ENCODE data around the gene GPR132. TPM values are rescaled to one million over a fixed set of nuclear protein-coding genes. Genes with fewer than 3 reads are reported as not detected.
A peak's percentile ranks its signal among the peaks of the same experiment; 100 is the strongest.

GPR132 gene
- total and polyA plus RNA-seq, 12 donors = 0.19 to 4.1 (median 0.82) TPM

DNA sequence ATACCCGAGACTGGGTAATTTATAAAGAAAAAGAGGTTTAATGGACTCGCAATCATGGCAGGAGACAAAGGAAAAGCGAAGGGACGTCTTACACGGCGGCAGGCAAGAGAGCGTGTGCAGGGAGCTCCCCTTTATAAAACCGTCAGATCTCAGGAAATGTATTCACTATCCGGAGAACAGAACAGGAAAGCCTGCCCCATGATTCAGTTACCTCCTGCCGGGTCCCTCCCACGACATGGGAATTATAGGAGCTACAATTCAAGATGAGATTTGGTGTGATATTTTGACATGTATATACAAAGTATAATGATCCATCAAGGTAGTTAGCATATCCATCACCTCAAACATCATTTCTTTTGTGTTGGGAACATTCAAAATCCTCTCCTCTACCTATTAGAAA, 42.1 kb downstream of the GPR132 start:
- WGBS, 2 donors = 55 to 71% methylated on average over 11 of the region's 11 CpGs
- Histone ChIP-seq H3K27me3 (no peaks in the 10 kb centered on the region), H3K36me3 (peaks cover 0 to under 1% (median 0%) of the 10 kb centered on the region in 9 donors), H3K27ac (no peak overlapping the region), H3K4me1 (peaks cover 5 to 85% (median 30%) of the 10 kb centered on the region in 9 donors), H3K9me3 (no peaks in the 10 kb centered on the region), H3K4me3 (no peak overlapping the region)
- no peak for ATAC-seq
- no peak for TF ChIP-seq CTCF (IDR thresholded peaks at IDR 0.05)
- intact Hi-C loops (cut with DNase I) = loop anchor here in 3 of 10 donors (5.0 kb wide), 3 partner anchors 36 to 46 kb away; partner anchors contain the start of genes AHNAK2 (in 1 of the 3) and CLBA1 (in 1 of the 3)
- DNase-seq = no peak

DNA sequence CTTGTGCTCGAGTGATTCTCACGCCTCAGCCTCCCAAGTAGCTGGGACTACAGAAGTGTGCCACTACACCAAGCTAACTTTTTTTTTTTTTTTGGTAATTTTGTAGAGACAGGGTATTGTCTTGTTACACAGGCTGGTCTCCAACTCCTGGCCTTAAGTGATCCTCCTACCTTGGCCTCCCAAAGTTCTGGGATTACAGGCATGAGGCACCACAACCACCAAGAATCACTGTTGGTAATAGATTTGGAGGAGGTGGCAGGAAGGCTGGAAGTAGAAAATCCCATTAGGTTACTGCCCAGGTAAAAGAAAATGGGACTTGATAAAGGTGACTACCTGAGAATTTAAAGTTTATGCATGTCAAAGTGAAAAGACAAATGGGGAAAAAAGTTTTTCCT, 43.0 kb downstream of the GPR132 start:
- Histone ChIP-seq H3K4me3 (peak overlapping the region in 2 of 10 donors; percentile 67 to 80), H3K4me1 (peaks cover 5 to 85% (median 30%) of the 10 kb centered on the region in 9 donors), H3K9me3 (no peaks in the 10 kb centered on the region), H3K27ac (no peak overlapping the region), H3K36me3 (peaks cover 0 to 4% (median 0%) of the 10 kb centered on the region in 9 donors), H3K27me3 (no peaks in the 10 kb centered on the region)
- no peak for TF ChIP-seq CTCF (IDR thresholded peaks at IDR 0.05)
- intact Hi-C loops (cut with DNase I) = loop anchor here in 3 of 10 donors (5.0 kb wide), 3 partner anchors 35 to 45 kb away; partner anchors contain the start of genes AHNAK2 (in 1 of the 3) and CLBA1 (in 1 of the 3)
- no peak for DNase-seq
- WGBS, 2 donors = 72 to 81% methylated on average over 2 of the region's 2 CpGs
- ATAC-seq = no peak

DNA sequence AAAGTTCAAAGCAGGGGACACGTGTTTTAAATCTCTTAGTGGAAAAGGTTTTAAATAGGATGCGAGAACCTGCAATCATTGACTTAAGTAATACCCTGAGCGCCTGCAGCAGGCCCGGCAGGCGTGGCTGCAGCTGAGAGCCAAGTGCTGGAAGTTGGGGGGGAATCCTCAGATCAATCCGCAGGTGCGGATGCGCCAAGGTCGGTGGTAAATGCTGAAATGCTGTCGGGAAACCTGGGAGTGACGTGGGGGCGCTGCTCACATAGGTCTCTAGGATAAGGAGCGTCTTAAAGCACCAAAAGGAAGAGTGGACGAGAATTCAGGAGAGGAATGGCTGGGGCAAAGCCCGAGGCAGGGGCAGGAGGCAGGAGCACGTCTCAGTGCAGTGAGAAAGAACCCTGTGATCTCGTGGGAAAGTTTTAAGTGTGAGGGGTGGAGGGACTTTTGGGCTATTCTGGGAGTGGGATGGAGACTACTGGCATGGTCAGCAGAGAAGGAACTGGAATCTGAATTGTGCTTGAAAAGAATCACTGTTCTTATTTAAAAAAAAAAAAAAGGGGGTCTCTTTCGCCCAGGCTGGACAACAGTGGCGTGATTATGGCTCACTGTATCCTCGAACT, 43.5 kb downstream of the GPR132 start:
- Histone ChIP-seq H3K4me1 (peaks cover 5 to 80% (median 30%) of the 10 kb centered on the region in 9 donors), H3K27me3 (no peaks in the 10 kb centered on the region), H3K4me3 (peak overlapping the region; percentile 63 to 93 (median 74)), H3K9me3 (no peaks in the 10 kb centered on the region), H3K27ac (peak overlapping the region in 9 of 10 donors; percentile 74 to 90 (median 82)), H3K36me3 (peaks cover 0 to 4% (median 0%) of the 10 kb centered on the region in 9 donors)
- ATAC-seq = peak in 4 of 8 donors; percentile 2 to 9 (median 5)
- peak in 1 of 9 donors; percentile 8 for TF ChIP-seq CTCF (IDR thresholded peaks at IDR 0.05)
- DNase-seq = no peak
- 10 to 12% methylated on average over 20 of the region's 20 CpGs for WGBS, 2 donors
- intact Hi-C loops (cut with DNase I) = loop anchor here in 4 of 10 donors (2.0 to 5.0 kb wide), 4 partner anchors 34 to 45 kb away; partner anchors contain the start of genes AHNAK2 (in 1 of the 4) and CLBA1 (in 1 of the 4)

DNA sequence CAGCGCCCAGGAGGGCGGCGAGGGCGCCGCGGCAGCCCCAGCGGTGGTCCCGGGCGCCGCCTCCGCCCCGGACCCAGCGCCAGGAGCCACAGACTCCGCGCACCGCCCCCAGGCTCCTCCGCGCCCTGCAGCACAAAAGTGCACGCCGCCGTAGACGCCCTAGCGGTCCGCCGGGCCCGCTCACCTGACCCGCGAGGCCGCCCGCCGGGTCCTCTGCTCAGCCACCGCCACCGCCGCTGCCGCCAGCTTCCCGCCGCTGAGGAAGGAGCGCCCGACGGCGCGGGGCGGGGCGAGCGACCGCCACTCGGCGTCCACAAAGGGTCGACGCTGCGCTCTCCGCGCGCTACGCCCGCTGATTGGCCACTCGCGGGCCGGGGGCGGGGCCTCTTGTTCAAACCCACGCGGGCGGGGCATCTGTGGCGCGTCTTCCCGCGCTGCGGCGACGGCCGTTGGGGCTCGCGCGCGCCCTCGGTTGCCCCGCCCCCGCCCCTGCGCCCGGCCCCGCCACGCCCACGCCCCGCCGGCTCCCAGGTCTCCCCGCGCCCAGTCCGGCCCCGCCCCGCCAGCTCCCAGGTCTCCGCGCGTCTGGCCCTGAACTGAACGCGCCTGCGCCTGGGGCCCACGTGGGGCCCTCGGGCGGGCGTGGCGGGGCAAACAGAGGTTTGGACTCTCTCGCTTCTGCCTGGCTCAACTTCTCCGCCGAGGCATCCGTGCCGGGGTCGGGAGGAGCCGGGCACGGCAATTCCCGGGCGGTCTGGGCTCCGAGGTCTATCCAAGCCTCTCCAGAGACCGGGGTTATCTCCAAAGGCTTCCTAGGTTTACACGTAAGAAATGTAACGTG, 44.2 kb downstream of the GPR132 start, which contains the start of gene CDCA4:
CDCA4 (minus strand) TSS at position 269 of the 841 bp plus-strand sequence. CDS start 9,154 bp downstream, outside the sequence.
- Histone ChIP-seq H3K27ac (peak within 1 kb of the TSS; percentile 9 to 90 (median 83)), H3K27me3 (no peaks in the 10 kb centered on the region), H3K4me1 (peaks cover 5 to 78% (median 30%) of the 10 kb centered on the region in 9 donors), H3K36me3 (peaks cover 0 to 4% (median 0%) of the 10 kb centered on the region in 9 donors), H3K9me3 (no peaks in the 10 kb centered on the region), H3K4me3 (peak within 1 kb of the TSS; percentile 71 to 94 (median 82))
- ATAC-seq (peak; percentile 96 to 98 (median 97)), DNase-seq (peak; percentile 96 to 98)
- WGBS, 2 donors = 1% methylated on average over 77 to 115 of the region's 115 CpGs
- no peak for TF ChIP-seq CTCF (IDR thresholded peaks at IDR 0.05)
- intact Hi-C loops (cut with DNase I) = loop anchor here in 4 of 10 donors (2.0 to 5.0 kb wide), 4 partner anchors 34 to 44 kb away; partner anchors contain the start of genes AHNAK2 (in 1 of the 4) and CLBA1 (in 1 of the 4)

Measured in heart right ventricle (tissue), 16 donors.